MCF 10A (cell line): ENCODE data around the gene TMEM143. TPM values are rescaled to one million over a fixed set of nuclear protein-coding genes. Genes with fewer than 3 reads are reported as not detected.

Experiments
- BruUV-seq: library from RNA; stranded (reverse); fragments of 400-500 nt; replicated peaks from 2 replicates; lab custom pipeline; 2021; lab: Mats Ljungman, UMichigan
- CTCF ChIA-PET: fragments of 300-600 bp; sonication (Branson Sonifier 250); formaldehyde crosslinking; extraction: SDS; loops from one replicate; lab custom pipeline; 2021; ENCODE audit warnings: antibody characterized with exemption, inconsistent platforms; lab: Yijun Ruan, JAX
- POLR2A ChIA-PET: fragments of 300-600, 350-650 bp; sonication (Branson Sonifier 250); formaldehyde crosslinking; extraction: SDS; loops from one replicate; lab custom pipeline; 2020; ENCODE audit warnings: antibody characterized with exemption, inconsistent platforms; lab: Yijun Ruan, JAX
- DNase-seq: peaks from one replicate; pipeline ENCODE4 v3.0.0-alpha.2; 2018; ENCODE audit not compliant: unreplicated experiment
- H3K27ac Mint-ChIP-seq: one replicate; pipeline ENCODE4 v1.8.0; 2022; ENCODE audit warnings: mild to moderate bottlenecking, low read depth, mixed read lengths; ENCODE audit not compliant: unreplicated experiment
- H3K27me3 Mint-ChIP-seq: one replicate; pipeline ENCODE4 v1.8.0; 2022; ENCODE audit warnings: mixed read lengths; ENCODE audit not compliant: insufficient read depth, unreplicated experiment
- H3K36me3 Mint-ChIP-seq: one replicate; pipeline ENCODE4 v1.8.0; 2022; ENCODE audit warnings: mild to moderate bottlenecking, moderate library complexity, mixed read lengths; ENCODE audit not compliant: insufficient read depth, unreplicated experiment
- H3K4me1 Mint-ChIP-seq: one replicate; pipeline ENCODE4 v1.8.0; 2022; ENCODE audit warnings: mixed read lengths; ENCODE audit not compliant: insufficient read depth, unreplicated experiment
- H3K4me3 Mint-ChIP-seq: one replicate; pipeline ENCODE4 v1.8.0; 2022; ENCODE audit warnings: mild to moderate bottlenecking, moderate library complexity, mixed read lengths; ENCODE audit not compliant: unreplicated experiment
- H3K9me3 Mint-ChIP-seq: one replicate; pipeline ENCODE4 v1.8.0; 2022; ENCODE audit warnings: mixed read lengths; ENCODE audit not compliant: unreplicated experiment
- intact Hi-C: fragments of 100-400 bp; cut with micrococcal nuclease; formaldehyde crosslinking; loops from 2 replicates; pipeline ENCODE4 v1.14.1; 2022
- total RNA-seq: library from RNA; stranded (reverse); gene quantifications from 2 replicates; pipeline ENCODE4 v1.2.3, GENCODE V29; 2022
- TF ChIP-seq, protein P1 (sequence below): fragments of 200-600 bp; IDR thresholded peaks from one replicate; pipeline ENCODE4 v1.8.0; 2022; ENCODE audit warnings: antibody characterized with exemption, mild to moderate bottlenecking; ENCODE audit not compliant: unreplicated experiment

The TMEM143 gene
- total RNA-seq, 1 experiment from 2014 or later, result 6.0 TPM

DNA sequence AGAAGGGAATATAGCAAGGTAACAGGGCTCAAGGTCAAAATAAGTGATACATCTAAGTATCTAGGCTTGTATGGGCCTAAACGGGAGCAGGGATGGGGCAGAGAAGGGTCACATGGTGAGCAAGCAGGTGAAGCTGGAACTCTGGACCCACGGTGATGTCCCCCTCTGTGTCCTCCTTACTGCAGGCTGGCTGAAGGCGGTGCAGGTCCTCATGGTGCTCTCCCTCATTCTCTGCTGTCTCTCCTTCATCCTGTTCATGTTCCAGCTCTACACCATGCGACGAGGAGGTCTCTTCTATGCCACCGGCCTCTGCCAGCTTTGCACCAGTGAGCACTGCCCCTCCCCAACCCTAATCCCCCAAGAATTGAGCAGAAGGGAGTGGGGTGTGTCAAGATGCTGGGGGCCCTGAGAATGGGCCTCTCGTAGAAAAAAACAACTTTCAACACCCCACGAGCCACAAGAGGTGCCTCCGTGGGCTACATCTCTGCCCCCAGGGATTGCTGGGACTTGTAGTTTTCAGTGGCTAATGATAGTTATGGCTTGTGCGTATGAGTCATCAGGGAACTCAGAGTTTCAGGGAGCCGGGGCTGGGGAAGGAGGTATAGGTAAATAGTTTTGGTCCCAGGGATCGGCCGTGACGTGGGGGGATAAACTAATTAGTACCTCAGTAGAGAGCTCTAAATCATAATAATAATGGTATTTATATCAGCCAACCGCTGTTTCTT lies 34.4 kb downstream of the TMEM143 start:
- BruUV-seq, result no TSS peak

DNA sequence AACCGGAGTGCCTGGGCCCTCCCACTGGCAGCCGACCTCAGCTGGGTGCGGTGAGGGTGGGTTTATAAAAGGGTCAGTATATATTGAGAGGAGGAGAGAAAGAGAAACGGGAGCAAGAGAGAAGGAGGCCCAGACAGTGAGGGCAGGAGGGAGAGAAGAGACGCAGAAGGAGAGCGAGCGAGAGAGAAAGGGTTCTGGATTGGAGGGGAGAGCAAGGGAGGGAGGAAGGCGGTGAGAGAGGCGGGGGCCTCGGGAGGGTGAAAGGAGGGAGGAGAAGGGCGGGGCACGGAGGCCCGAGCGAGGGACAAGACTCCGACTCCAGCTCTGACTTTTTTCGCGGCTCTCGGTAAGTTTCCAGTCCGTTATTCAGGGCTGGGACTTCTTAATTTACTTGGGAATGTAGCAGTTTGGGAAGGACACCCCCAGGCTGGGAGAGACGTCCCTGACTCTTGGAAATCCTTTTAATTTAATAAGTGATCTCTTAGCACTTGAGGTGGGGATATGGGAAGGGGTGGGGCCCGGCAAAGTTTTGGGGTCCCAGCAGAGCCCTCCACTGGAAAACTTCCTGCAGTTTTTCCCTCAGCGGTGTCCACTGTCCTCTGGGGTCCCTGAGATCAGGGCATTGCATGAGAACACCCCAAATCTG lies 38.4 kb downstream of the TMEM143 start, which contains the start of gene EMP3:
TSS of gene EMP3 (plus strand) at position 288 of the 646 bp plus-strand sequence. CDS start 1,293 bp downstream, outside the sequence.
- TF ChIP-seq, protein P1, sequence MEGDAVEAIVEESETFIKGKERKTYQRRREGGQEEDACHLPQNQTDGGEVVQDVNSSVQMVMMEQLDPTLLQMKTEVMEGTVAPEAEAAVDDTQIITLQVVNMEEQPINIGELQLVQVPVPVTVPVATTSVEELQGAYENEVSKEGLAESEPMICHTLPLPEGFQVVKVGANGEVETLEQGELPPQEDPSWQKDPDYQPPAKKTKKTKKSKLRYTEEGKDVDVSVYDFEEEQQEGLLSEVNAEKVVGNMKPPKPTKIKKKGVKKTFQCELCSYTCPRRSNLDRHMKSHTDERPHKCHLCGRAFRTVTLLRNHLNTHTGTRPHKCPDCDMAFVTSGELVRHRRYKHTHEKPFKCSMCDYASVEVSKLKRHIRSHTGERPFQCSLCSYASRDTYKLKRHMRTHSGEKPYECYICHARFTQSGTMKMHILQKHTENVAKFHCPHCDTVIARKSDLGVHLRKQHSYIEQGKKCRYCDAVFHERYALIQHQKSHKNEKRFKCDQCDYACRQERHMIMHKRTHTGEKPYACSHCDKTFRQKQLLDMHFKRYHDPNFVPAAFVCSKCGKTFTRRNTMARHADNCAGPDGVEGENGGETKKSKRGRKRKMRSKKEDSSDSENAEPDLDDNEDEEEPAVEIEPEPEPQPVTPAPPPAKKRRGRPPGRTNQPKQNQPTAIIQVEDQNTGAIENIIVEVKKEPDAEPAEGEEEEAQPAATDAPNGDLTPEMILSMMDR, result no peak
- Mint-ChIP-seq H3K4me3 (peak within 1 kb of the TSS; percentile 74), H3K27me3 (no peaks in the 10 kb centered on the region), H3K27ac (peak within 1 kb of the TSS; percentile 94), H3K36me3 (peaks cover 33% of the 10 kb centered on the region), H3K4me1 (peaks cover 46% of the 10 kb centered on the region), H3K9me3 (no peaks in the 10 kb centered on the region)
- intact Hi-C loops, result no loop called here
- CTCF ChIA-PET, result interaction anchor here (0.7 kb wide), 1 partner anchor 284 kb away, joined by 4 read pairs; no protein-coding TSS in a partner anchor
- peak; percentile 90 for DNase-seq
- TSS peak; percentile 78 for BruUV-seq
- POLR2A ChIA-PET, result interaction anchor here (0.5 to 9.4 kb wide), 5 partner anchors 7 to 641 kb away, joined by 3 to 139 read pairs (median 3); no protein-coding TSS in a partner anchor

More for the DNA sequence above, 34.4 kb downstream of the TMEM143 start:
- Mint-ChIP-seq H3K9me3 (no peaks in the 10 kb centered on the region), H3K4me3 (peak overlapping the region; percentile 33), H3K4me1 (peaks cover 48% of the 10 kb centered on the region), H3K27me3 (no peaks in the 10 kb centered on the region), H3K27ac (no peak overlapping the region), H3K36me3 (peaks cover 59% of the 10 kb centered on the region)
- TF ChIP-seq, protein P1, result no peak
- intact Hi-C loops, result no loop called here
- POLR2A ChIA-PET, result interaction anchor here (1.0 to 1.4 kb wide), 3 partner anchors 8 to 62 kb away, joined by 4 to 5 read pairs (median 5); partner anchors contain the start of gene KDELR1
- peak; percentile 62 for DNase-seq
- CTCF ChIA-PET, result interaction anchor here (1.1 kb wide), 1 partner anchor 8 kb away, joined by 5 read pairs; a partner anchor contains a TSS

DNA sequence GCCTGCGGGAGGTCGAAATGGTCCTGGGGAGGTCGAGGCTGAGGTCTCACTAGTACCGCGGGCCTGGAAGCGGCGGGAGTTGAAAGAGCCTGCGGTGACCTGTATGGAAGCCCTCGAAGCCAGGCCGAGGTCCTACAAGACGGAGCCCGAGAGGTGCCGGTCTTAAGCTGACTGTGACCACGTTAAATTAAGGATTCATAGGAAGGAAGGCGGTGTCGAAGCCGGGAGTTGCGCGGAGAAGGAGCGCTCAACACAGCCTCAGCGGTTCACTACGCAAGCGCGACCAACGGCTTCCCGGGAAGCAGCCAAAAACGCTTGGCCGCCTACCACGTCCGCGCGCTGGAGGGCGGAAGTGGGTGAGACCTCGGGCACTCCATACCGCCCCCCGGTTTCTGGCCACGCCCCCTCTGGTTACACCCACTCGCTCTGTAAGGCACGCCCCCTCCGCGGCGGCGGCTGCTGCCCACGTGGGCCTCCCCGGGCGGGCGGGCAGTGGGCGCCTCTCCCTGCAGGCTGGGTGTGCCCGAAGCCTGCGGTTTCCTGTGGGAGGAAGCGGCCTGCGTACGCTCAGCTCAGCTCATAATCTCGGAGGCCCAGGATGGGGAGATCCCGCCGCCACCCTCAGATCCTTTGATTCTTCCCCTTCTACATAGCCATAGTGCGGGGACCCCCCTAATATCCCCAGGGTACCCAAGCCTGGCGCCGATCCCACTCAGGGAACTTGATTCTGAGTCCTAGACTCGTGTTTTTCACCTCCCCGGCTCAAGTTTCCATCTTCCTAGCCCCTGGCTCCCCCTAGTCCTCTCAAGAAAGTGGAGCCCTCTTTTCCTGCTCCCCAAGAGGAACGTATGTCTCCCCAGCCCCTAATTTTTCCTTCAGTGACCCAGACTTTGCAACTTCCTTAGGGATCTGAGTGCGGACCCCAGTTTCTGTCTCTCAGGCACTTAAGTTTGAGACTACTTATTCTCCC lies 41.8 kb downstream of the TMEM143 start:
- Mint-ChIP-seq H3K36me3 (peaks cover 8% of the 10 kb centered on the region), H3K4me3 (peak overlapping the region; percentile 95), H3K27ac (peak overlapping the region; percentile 97), H3K27me3 (no peaks in the 10 kb centered on the region), H3K4me1 (peaks cover 43% of the 10 kb centered on the region), H3K9me3 (no peaks in the 10 kb centered on the region)
- TSS peak; percentile 43 for BruUV-seq
- intact Hi-C loops, result loop anchor here (2.0 kb wide), 2 partner anchors 123 to 263 kb away; partner anchors contain the start of gene GRWD1
- ChIA-PET CTCF (interaction anchor here (0.5 to 3.9 kb wide), 6 partner anchors 8 to 171 kb away, joined by 3 to 33 read pairs (median 4); partner anchors contain the start of genes KDELR1, SYNGR4 and TMEM143), POLR2A (interaction anchor here (0.6 to 9.4 kb wide), 14 partner anchors 8 to 313 kb away, joined by 3 to 139 read pairs (median 4); partner anchors contain the start of genes GRWD1, RPL18, SPHK2 and SYNGR4)
- DNase-seq, result peak; percentile 99
- TF ChIP-seq, protein P1, result no peak
